Measurements from ENCODE around the gene LDHD. TPM values are rescaled to one million over a fixed set of nuclear protein-coding genes. Genes with fewer than 3 reads are reported as not detected.

LDHD gene
- total and polyA plus RNA-seq, 2 of the 8 experiments (the other 6 are each of a cell fraction or from before 2014, with no cell fraction given): 14.9 to 18.2 TPM

DNA sequence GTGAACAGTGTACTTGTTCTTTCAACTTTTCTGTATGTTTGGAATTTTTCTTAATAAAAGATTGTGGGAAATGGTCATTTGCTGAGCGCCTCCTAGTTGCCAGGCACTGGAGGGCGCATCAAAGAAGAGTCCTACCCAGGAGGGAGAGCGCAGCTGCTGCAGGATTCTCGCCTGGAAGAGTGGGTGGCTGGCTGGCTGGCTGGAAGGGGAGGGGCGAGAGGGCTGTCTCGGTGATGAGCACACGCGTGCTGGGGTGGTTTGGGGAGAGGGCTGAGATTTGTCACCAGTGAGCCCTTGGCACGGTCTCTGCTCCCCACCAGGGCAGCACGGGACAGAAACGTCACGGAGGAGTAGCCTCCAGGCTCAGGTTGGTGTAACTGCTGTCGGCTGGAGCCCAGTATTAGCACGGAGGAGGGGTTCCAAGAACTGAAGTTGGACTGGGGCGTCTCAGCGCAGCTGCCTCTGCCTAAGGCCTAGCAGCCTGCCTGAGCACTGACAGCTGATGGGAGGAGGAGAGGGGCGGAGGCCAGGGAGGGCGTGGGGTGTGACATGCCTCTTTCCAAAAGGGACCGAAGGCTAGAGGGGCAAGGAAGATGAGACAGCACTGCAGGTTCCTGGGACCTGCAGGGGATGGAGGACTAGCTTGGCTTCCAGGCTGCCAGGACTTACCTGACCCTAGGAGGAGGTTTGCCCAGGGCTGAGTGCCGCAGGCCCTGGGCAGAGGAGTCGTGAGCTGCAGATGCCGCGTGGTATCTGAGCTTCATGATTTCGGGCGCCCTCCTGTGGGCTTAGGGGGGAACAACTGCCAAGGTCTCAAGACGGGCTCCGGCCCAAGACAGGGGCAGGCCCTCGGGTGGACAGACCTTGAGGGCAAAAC is 5.7 kb downstream of the LDHD start (continued):
- TF ChIP-seq POLR2AphosphoS5 (IDR thresholded peaks at IDR 0.05; ENCODE audit: low read depth, low read length) (peak; percentile 24; the same call in 1 of the 2 replicates), POLR2A (IDR thresholded peaks at IDR 0.05; ENCODE audit: control extremely low read depth in 1 of 2, low read depth in 2 of 2, low read length in 2 of 2) (no peak; a peak in 1 of 3 replicates), RFX5 (IDR thresholded peaks at IDR 0.05; ENCODE audit: borderline replicate concordance, low read depth, low read length) (no peak), CEBPB (IDR thresholded peaks at IDR 0.05; ENCODE audit: low read depth, low read length) (no peak), BRCA1 (IDR thresholded peaks at IDR 0.05; ENCODE audit: low read depth, low read length) (no peak), RAD21 (IDR thresholded peaks at IDR 0.05 in 1 of 2, conservative IDR thresholded peaks at IDR 0.05 in 1 of 2; ENCODE audit: low read depth in 2 of 2, low read length in 2 of 2) (peak; percentile 88 to 95), CBX8 (IDR thresholded peaks at IDR 0.05; ENCODE audit: borderline replicate concordance, low read depth, low read length) (no peak), POU5F1 (IDR thresholded peaks at IDR 0.05; ENCODE audit: low read depth, low read length) (no peak), CHD2 (IDR thresholded peaks at IDR 0.05; ENCODE audit: low read length) (no peak), SIN3A (conservative IDR thresholded peaks at IDR 0.05 in 1 of 2, IDR thresholded peaks at IDR 0.05 in 1 of 2; ENCODE audit: low read depth in 1 of 2, low read length in 2 of 2) (peak; percentile 68 to 78; a peak in 2 of 4 replicates), CREB1 (IDR thresholded peaks at IDR 0.05) (no peak), RBBP5 (IDR thresholded peaks at IDR 0.05; ENCODE audit: borderline replicate concordance, low read depth, low read length) (no peak), KDM4A (IDR thresholded peaks at IDR 0.05; ENCODE audit: low read depth, low read length, severe bottlenecking) (no peak), GTF2F1 (IDR thresholded peaks at IDR 0.05; ENCODE audit: borderline replicate concordance, low read depth, low read length) (no peak), JUND (IDR thresholded peaks at IDR 0.05; ENCODE audit: low read length) (peak; percentile 16; the same call in 1 of the 2 replicates)
- TF ChIP-seq, protein P1, sequence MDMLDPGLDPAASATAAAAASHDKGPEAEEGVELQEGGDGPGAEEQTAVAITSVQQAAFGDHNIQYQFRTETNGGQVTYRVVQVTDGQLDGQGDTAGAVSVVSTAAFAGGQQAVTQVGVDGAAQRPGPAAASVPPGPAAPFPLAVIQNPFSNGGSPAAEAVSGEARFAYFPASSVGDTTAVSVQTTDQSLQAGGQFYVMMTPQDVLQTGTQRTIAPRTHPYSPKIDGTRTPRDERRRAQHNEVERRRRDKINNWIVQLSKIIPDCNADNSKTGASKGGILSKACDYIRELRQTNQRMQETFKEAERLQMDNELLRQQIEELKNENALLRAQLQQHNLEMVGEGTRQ (IDR thresholded peaks at IDR 0.05; ENCODE audit: low read length): peak; percentile 2; the same call in 1 of the 2 replicates

Data from H1 (cell line).